AG09319 (cell line): ENCODE results near the gene TNKS2.
"Not testable (repeated sequence)": the region's sequence is repeated elsewhere in the genome, so short reads cannot be mapped to it uniquely, and the experiment has no call there.

Source experiments
- DNase-seq: peaks from one replicate; pipeline ENCODE4 v3.0.0-alpha.2; 2010; ENCODE audit warnings: low read depth; ENCODE audit errors: extremely low read depth
- CTCF ChIP-seq: IDR thresholded peaks from 2 replicates; pipeline ENCODE4 v1.5.1; 2011; ENCODE audit warnings: low read depth, mild to moderate bottlenecking, inconsistent platforms, low read length, moderate library complexity

Gene TNKS2

GRCh38 chr10:91803386-91804125, 5.3 kb downstream of the TNKS2 start:
- DNase-seq, result no peak
- no peak for TF ChIP-seq CTCF

GRCh38 chr10:91804126-91804510, 5.9 kb downstream of the TNKS2 start:
- DNase-seq, result no peak
- TF ChIP-seq CTCF, result no peak

- TF ChIP-seq CTCF, result no peak
- DNase-seq, result no peak
Measured at GRCh38 chr10:91805110-91805838, 7.0 kb downstream of the TNKS2 start.

- not testable (repeated sequence) for DNase-seq
Measured at GRCh38 chr10:91807264-91807663, 9.0 kb downstream of the TNKS2 start.

GRCh38 chr10:91813251-91813650, 15.0 kb downstream of the TNKS2 start:
- TF ChIP-seq CTCF, result no peak
- DNase-seq, result no peak

- DNase-seq, result no peak
- no peak for TF ChIP-seq CTCF
Measured at GRCh38 chr10:91816981-91817380, 18.8 kb downstream of the TNKS2 start.

- TF ChIP-seq CTCF, result no peak
- no peak for DNase-seq
Measured at GRCh38 chr10:91820144-91820543, 21.9 kb downstream of the TNKS2 start.

- no peak for TF ChIP-seq CTCF
- no peak for DNase-seq
Measured at GRCh38 chr10:91824076-91824475, 25.9 kb downstream of the TNKS2 start.
